Measurements from ENCODE around the gene OGFOD3. TPM values are rescaled to one million over a fixed set of nuclear protein-coding genes. Genes with fewer than 3 reads are reported as not detected.
"Not testable (repeated sequence)": the region's sequence is repeated elsewhere in the genome, so short reads cannot be mapped to it uniquely, and the experiment has no call there.

Gene OGFOD3
- total RNA-seq, 2 experiments from 2014 or later, result 12.9 to 13.7 TPM

GRCh38 chr17:82380860-82381702 lies 37.3 kb downstream of the OGFOD3 start:
- no peak overlapping the region for H3K27ac ChIP-seq (ENCODE audit: low read depth in 1 of 2, low read length in 2 of 2)
- H3K36me3 ChIP-seq (ENCODE audit: insufficient read depth, low read length), result no peaks in the 10 kb centered on the region
- Mint-ChIP-seq H3K27me3 (peaks cover 33% of the 10 kb centered on the region), H3K4me1 (ENCODE audit: low read depth) (no peaks in the 10 kb centered on the region), H3K9me3 (no peaks in the 10 kb centered on the region), H3K27ac (no peak overlapping the region), H3K36me3 (ENCODE audit: low read depth) (no peaks in the 10 kb centered on the region), H3K4me3 (no peak overlapping the region)
- no peak for TF ChIP-seq CTCF (IDR thresholded peaks at IDR 0.05)
- POLR2A ChIA-PET, result no interaction called here
- CTCF ChIA-PET, result no interaction called here
- DNase-seq, result peak in 1 of 14 experiments; percentile 2
- peaks cover 0 to 10% of the 10 kb centered on the region in 2 experiments for H3K9me3 ChIP-seq (ENCODE audit: control insufficient read depth in 1 of 2, insufficient read depth in 1 of 2, low read length in 2 of 2)
- intact Hi-C loops (cut with DNase I, micrococcal nuclease), result no loop called here
- H3K4me1 ChIP-seq (ENCODE audit: insufficient read depth, low read length), result peaks cover 2% of the 10 kb centered on the region
- H3K4me3 ChIP-seq (ENCODE audit: low read length), result no peak overlapping the region
- ATAC-seq (ENCODE audit: poor library complexity), result no peak
- H3K27me3 ChIP-seq (ENCODE audit: control insufficient read depth in 1 of 2, insufficient read depth in 2 of 2, low read length in 2 of 2), result peaks cover 24 to 30% of the 10 kb centered on the region in 2 experiments

GRCh38 chr17:82378741-82379021 lies 39.7 kb downstream of the OGFOD3 start:
- H3K27ac Mint-ChIP-seq, result no peak overlapping the region
- intact Hi-C loops (cut with DNase I, micrococcal nuclease), result no loop called here

GRCh38 chr17:82377924-82378740 lies 40.3 kb downstream of the OGFOD3 start:
- ATAC-seq (ENCODE audit: poor library complexity) (no peak), DNase-seq (no peak)
- ChIA-PET POLR2A (no interaction called here), CTCF (no interaction called here)
- H3K4me3 Mint-ChIP-seq, result no peak overlapping the region
- peaks cover 18 to 28% of the 10 kb centered on the region in 2 experiments for H3K27me3 ChIP-seq (ENCODE audit: control insufficient read depth in 1 of 2, insufficient read depth in 2 of 2, low read length in 2 of 2)
- intact Hi-C loops (cut with DNase I, micrococcal nuclease), result no loop called here
- H3K36me3 Mint-ChIP-seq (ENCODE audit: low read depth), result no peaks in the 10 kb centered on the region
- peaks cover 2% of the 10 kb centered on the region for H3K4me1 ChIP-seq (ENCODE audit: insufficient read depth, low read length)
- no peak for TF ChIP-seq CTCF (IDR thresholded peaks at IDR 0.05)
- H3K4me3 ChIP-seq (ENCODE audit: low read length), result no peak overlapping the region
- H3K9me3 ChIP-seq (ENCODE audit: control insufficient read depth in 1 of 2, insufficient read depth in 1 of 2, low read length in 2 of 2), result peaks cover 0 to 9% of the 10 kb centered on the region in 2 experiments
- H3K36me3 ChIP-seq (ENCODE audit: insufficient read depth, low read length), result no peaks in the 10 kb centered on the region
- no peak overlapping the region for H3K27ac ChIP-seq (ENCODE audit: low read depth in 1 of 2, low read length in 2 of 2)
- no peaks in the 10 kb centered on the region for H3K9me3 Mint-ChIP-seq
- no peaks in the 10 kb centered on the region for H3K4me1 Mint-ChIP-seq (ENCODE audit: low read depth)
- no peak overlapping the region for H3K27ac Mint-ChIP-seq
- peaks cover 45% of the 10 kb centered on the region for H3K27me3 Mint-ChIP-seq

More at GRCh38 chr17:82378741-82379021, 39.7 kb downstream of the OGFOD3 start:
- Histone ChIP-seq H3K27me3 (ENCODE audit: control insufficient read depth in 1 of 2, insufficient read depth in 2 of 2, low read length in 2 of 2) (peaks cover 21 to 24% of the 10 kb centered on the region in 2 experiments), H3K4me1 (ENCODE audit: insufficient read depth, low read length) (peaks cover 2% of the 10 kb centered on the region), H3K36me3 (ENCODE audit: insufficient read depth, low read length) (no peaks in the 10 kb centered on the region), H3K9me3 (ENCODE audit: control insufficient read depth in 1 of 2, insufficient read depth in 1 of 2, low read length in 2 of 2) (peaks cover 0 to 9% of the 10 kb centered on the region in 2 experiments), H3K4me3 (ENCODE audit: low read length) (no peak overlapping the region), H3K27ac (ENCODE audit: low read depth in 1 of 2, low read length in 2 of 2) (no peak overlapping the region)
- H3K27me3 Mint-ChIP-seq, result peaks cover 40% of the 10 kb centered on the region
- no peak for DNase-seq
- no peaks in the 10 kb centered on the region for H3K9me3 Mint-ChIP-seq
- no peak for ATAC-seq (ENCODE audit: poor library complexity)
- no peak for TF ChIP-seq CTCF (IDR thresholded peaks at IDR 0.05)
- ChIA-PET CTCF (no interaction called here), POLR2A (no interaction called here)
- no peaks in the 10 kb centered on the region for H3K4me1 Mint-ChIP-seq (ENCODE audit: low read depth)
- no peaks in the 10 kb centered on the region for H3K36me3 Mint-ChIP-seq (ENCODE audit: low read depth)
- no peak overlapping the region for H3K4me3 Mint-ChIP-seq

GRCh38 chr17:82377294-82377693 lies 41.1 kb downstream of the OGFOD3 start:
- H3K36me3 ChIP-seq (ENCODE audit: insufficient read depth, low read length); H3K27ac ChIP-seq (ENCODE audit: low read depth in 1 of 2, low read length in 2 of 2); POLR2A ChIA-PET; intact Hi-C loops (cut with DNase I, micrococcal nuclease); H3K27ac Mint-ChIP-seq; ATAC-seq (ENCODE audit: poor library complexity); H3K4me1 Mint-ChIP-seq (ENCODE audit: low read depth); H3K4me1 ChIP-seq (ENCODE audit: insufficient read depth, low read length); H3K9me3 Mint-ChIP-seq; DNase-seq; H3K4me3 Mint-ChIP-seq; H3K36me3 Mint-ChIP-seq (ENCODE audit: low read depth); CTCF ChIA-PET; H3K4me3 ChIP-seq (ENCODE audit: low read length): not testable (repeated sequence)
- Histone ChIP-seq H3K9me3 (ENCODE audit: control insufficient read depth in 1 of 2, insufficient read depth in 1 of 2, low read length in 2 of 2) (peaks cover 0 to 15% of the 10 kb centered on the region in 2 experiments), H3K27me3 (ENCODE audit: control insufficient read depth in 1 of 2, insufficient read depth in 2 of 2, low read length in 2 of 2) (peaks cover 26 to 36% of the 10 kb centered on the region in 2 experiments)
- peaks cover 53% of the 10 kb centered on the region for H3K27me3 Mint-ChIP-seq
